ENCODE measurements around the gene ZNF787. TPM values are rescaled to one million over a fixed set of nuclear protein-coding genes. Genes with fewer than 3 reads are reported as not detected.

The ZNF787 gene
- total and polyA plus RNA-seq, 2 of the 13 experiments (the other 11 are each of a cell fraction or from before 2014, with no cell fraction given), result 15.1 to 42.8 TPM

DNA sequence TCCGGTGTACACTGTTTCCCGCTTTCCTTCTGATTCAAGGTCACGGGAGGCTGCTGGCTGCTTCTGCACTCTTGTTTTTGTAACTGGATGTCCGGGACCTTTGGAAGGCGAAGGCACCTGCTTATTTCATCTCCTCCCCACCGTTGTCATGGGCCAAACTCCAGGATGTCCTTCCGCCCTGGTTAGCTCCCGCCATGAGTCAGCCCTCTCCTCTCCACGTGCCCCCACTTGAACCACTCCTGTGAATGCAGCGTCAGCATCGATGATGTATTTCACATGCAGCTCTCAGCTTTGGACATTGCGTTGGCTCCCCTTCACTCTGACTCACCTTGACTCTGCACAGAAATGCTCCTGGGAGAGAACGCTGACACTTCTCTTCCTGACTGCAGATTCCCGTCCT, 49.2 kb upstream of the ZNF787 start (continued):
- TF ChIP-seq, protein P1, sequence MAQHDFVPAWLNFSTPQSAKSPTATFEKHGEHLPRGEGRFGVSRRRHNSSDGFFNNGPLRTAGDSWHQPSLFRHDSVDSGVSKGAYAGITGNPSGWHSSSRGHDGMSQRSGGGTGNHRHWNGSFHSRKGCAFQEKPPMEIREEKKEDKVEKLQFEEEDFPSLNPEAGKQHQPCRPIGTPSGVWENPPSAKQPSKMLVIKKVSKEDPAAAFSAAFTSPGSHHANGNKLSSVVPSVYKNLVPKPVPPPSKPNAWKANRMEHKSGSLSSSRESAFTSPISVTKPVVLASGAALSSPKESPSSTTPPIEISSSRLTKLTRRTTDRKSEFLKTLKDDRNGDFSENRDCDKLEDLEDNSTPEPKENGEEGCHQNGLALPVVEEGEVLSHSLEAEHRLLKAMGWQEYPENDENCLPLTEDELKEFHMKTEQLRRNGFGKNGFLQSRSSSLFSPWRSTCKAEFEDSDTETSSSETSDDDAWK (CRISPR knock-in tag; IDR thresholded peaks at IDR 0.05), result no peak
- TF ChIP-seq TEAD2 (CRISPR knock-in tag; IDR thresholded peaks at IDR 0.05), result no peak; the same call in 1 of the 2 replicates
- peak; percentile 71; the same call in 1 of the 2 replicates for TF ChIP-seq YEATS2 (CRISPR knock-in tag; IDR thresholded peaks at IDR 0.05; ENCODE audit: borderline replicate concordance)
- TF ChIP-seq ZNF484 (CRISPR knock-in tag; IDR thresholded peaks at IDR 0.05; ENCODE audit: borderline replicate concordance, low read depth), result no peak
- TF ChIP-seq, protein P2, sequence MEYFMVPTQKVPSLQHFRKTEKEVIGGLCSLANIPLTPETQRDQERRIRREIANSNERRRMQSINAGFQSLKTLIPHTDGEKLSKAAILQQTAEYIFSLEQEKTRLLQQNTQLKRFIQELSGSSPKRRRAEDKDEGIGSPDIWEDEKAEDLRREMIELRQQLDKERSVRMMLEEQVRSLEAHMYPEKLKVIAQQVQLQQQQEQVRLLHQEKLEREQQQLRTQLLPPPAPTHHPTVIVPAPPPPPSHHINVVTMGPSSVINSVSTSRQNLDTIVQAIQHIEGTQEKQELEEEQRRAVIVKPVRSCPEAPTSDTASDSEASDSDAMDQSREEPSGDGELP (IDR thresholded peaks at IDR 0.05; ENCODE audit: borderline replicate concordance, low read depth), result no peak
- peak; percentile 95 for TF ChIP-seq FOSL2 (CRISPR knock-in tag; IDR thresholded peaks at IDR 0.05)
- TF ChIP-seq ZNF432 (CRISPR knock-in tag; IDR thresholded peaks at IDR 0.05; ENCODE audit: borderline replicate concordance), result no peak
- TF ChIP-seq, protein P3, sequence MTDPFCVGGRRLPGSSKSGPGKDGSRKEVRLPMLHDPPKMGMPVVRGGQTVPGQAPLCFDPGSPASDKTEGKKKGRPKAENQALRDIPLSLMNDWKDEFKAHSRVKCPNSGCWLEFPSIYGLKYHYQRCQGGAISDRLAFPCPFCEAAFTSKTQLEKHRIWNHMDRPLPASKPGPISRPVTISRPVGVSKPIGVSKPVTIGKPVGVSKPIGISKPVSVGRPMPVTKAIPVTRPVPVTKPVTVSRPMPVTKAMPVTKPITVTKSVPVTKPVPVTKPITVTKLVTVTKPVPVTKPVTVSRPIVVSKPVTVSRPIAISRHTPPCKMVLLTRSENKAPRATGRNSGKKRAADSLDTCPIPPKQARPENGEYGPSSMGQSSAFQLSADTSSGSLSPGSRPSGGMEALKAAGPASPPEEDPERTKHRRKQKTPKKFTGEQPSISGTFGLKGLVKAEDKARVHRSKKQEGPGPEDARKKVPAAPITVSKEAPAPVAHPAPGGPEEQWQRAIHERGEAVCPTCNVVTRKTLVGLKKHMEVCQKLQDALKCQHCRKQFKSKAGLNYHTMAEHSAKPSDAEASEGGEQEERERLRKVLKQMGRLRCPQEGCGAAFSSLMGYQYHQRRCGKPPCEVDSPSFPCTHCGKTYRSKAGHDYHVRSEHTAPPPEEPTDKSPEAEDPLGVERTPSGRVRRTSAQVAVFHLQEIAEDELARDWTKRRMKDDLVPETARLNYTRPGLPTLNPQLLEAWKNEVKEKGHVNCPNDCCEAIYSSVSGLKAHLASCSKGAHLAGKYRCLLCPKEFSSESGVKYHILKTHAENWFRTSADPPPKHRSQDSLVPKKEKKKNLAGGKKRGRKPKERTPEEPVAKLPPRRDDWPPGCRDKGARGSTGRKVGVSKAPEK (CRISPR knock-in tag; IDR thresholded peaks at IDR 0.05; ENCODE audit: borderline replicate concordance), result no peak
- TF ChIP-seq TBX2 (CRISPR knock-in tag; IDR thresholded peaks at IDR 0.05; ENCODE audit: borderline replicate concordance), result peak; percentile 55; the same call in 1 of the 2 replicates
- no peak for TF ChIP-seq NFIB (CRISPR knock-in tag; IDR thresholded peaks at IDR 0.05; ENCODE audit: borderline replicate concordance)
- TF ChIP-seq ZNF431 (CRISPR knock-in tag; IDR thresholded peaks at IDR 0.05; ENCODE audit: borderline replicate concordance, low read depth), result peak; percentile 63; the same call in 1 of the 2 replicates
- no peak for TF ChIP-seq MTA3 (CRISPR knock-in tag; IDR thresholded peaks at IDR 0.05)
- 0 out of 2 replicates have a peak, but pooled peaks have one; percentile 34 for TF ChIP-seq GZF1 (CRISPR knock-in tag; IDR thresholded peaks at IDR 0.05)
- peak; percentile 65; the same call in 1 of the 2 replicates for TF ChIP-seq KDM3A (CRISPR knock-in tag; IDR thresholded peaks at IDR 0.05; ENCODE audit: low read depth)
- TF ChIP-seq, protein P4, sequence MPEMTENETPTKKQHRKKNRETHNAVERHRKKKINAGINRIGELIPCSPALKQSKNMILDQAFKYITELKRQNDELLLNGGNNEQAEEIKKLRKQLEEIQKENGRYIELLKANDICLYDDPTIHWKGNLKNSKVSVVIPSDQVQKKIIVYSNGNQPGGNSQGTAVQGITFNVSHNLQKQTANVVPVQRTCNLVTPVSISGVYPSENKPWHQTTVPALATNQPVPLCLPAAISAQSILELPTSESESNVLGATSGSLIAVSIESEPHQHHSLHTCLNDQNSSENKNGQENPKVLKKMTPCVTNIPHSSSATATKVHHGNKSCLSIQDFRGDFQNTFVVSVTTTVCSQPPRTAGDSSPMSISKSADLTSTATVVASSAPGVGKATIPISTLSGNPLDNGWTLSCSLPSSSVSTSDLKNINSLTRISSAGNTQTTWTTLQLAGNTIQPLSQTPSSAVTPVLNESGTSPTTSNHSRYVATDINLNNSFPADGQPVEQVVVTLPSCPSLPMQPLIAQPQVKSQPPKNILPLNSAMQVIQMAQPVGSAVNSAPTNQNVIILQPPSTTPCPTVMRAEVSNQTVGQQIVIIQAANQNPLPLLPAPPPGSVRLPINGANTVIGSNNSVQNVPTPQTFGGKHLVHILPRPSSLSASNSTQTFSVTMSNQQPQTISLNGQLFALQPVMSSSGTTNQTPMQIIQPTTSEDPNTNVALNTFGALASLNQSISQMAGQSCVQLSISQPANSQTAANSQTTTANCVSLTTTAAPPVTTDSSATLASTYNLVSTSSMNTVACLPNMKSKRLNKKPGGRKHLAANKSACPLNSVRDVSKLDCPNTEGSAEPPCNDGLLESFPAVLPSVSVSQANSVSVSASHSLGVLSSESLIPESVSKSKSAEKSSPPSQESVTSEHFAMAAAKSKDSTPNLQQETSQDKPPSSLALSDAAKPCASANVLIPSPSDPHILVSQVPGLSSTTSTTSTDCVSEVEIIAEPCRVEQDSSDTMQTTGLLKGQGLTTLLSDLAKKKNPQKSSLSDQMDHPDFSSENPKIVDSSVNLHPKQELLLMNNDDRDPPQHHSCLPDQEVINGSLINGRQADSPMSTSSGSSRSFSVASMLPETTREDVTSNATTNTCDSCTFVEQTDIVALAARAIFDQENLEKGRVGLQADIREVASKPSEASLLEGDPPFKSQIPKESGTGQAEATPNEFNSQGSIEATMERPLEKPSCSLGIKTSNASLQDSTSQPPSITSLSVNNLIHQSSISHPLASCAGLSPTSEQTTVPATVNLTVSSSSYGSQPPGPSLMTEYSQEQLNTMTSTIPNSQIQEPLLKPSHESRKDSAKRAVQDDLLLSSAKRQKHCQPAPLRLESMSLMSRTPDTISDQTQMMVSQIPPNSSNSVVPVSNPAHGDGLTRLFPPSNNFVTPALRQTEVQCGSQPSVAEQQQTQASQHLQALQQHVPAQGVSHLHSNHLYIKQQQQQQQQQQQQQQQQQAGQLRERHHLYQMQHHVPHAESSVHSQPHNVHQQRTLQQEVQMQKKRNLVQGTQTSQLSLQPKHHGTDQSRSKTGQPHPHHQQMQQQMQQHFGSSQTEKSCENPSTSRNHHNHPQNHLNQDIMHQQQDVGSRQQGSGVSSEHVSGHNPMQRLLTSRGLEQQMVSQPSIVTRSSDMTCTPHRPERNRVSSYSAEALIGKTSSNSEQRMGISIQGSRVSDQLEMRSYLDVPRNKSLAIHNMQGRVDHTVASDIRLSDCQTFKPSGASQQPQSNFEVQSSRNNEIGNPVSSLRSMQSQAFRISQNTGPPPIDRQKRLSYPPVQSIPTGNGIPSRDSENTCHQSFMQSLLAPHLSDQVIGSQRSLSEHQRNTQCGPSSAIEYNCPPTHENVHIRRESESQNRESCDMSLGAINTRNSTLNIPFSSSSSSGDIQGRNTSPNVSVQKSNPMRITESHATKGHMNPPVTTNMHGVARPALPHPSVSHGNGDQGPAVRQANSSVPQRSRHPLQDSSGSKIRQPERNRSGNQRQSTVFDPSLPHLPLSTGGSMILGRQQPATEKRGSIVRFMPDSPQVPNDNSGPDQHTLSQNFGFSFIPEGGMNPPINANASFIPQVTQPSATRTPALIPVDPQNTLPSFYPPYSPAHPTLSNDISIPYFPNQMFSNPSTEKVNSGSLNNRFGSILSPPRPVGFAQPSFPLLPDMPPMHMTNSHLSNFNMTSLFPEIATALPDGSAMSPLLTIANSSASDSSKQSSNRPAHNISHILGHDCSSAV (CRISPR knock-in tag; IDR thresholded peaks at IDR 0.05; ENCODE audit: borderline replicate concordance), result no peak
- TF ChIP-seq SP1 (IDR thresholded peaks at IDR 0.05), result no peak
- no peak for TF ChIP-seq SP1 (CRISPR knock-in tag; IDR thresholded peaks at IDR 0.05)
- no peak for TF ChIP-seq HOXA5 (CRISPR knock-in tag; IDR thresholded peaks at IDR 0.05)

All from HepG2 (cell line).